Activated CD4-positive, CD25-positive, alpha-beta regulatory T cell (primary cell): ENCODE data around the gene ACE.

ENCODE experiments used
- DNase-seq, 4 experiments: peaks; one replicate each; lab custom pipeline; 2025; lab: John Stamatoyannopoulos, UW

The ACE gene

GRCh38 chr17:63516910-63517824 lies 40.3 kb downstream of the ACE start:
- no peak for DNase-seq

- no peak for DNase-seq
Measured at GRCh38 chr17:63517825-63518534, 41.1 kb downstream of the ACE start.

- no peak for DNase-seq
Measured at GRCh38 chr17:63519116-63519881, 42.4 kb downstream of the ACE start.

GRCh38 chr17:63519972-63520882 lies 43.4 kb downstream of the ACE start:
- DNase-seq = no peak

- DNase-seq = no peak
Measured at GRCh38 chr17:63523253-63523855, 46.5 kb downstream of the ACE start, which contains the start of gene KCNH6. Gene KCNH6 (plus strand): TSS chr17:63523358. CDS start chr17:63523414, 56 bp downstream.

- no peak for DNase-seq
Measured at GRCh38 chr17:63524051-63524450, 47.2 kb downstream of the ACE start.

- DNase-seq = no peak
Measured at GRCh38 chr17:63525190-63525946, 48.5 kb downstream of the ACE start.

GRCh38 chr17:63526861-63527260 lies 50.0 kb downstream of the ACE start:
- DNase-seq = no peak

- DNase-seq = no peak
Measured at GRCh38 chr17:63528183-63528582, 51.3 kb downstream of the ACE start.

- DNase-seq = no peak
Measured at GRCh38 chr17:63529711-63530556, 53.1 kb downstream of the ACE start.

- no peak for DNase-seq
Measured at GRCh38 chr17:63530557-63531021, 53.7 kb downstream of the ACE start.

- DNase-seq = no peak
Measured at GRCh38 chr17:63531022-63531965, 54.4 kb downstream of the ACE start.

- no peak for DNase-seq
Measured at GRCh38 chr17:63533433-63534077, 56.7 kb downstream of the ACE start.

GRCh38 chr17:63534078-63534570 lies 57.3 kb downstream of the ACE start:
- no peak for DNase-seq

- no peak for DNase-seq
Measured at GRCh38 chr17:63534816-63535455, 58.1 kb downstream of the ACE start.

- no peak for DNase-seq
Measured at GRCh38 chr17:63535640-63536039, 58.8 kb downstream of the ACE start.

GRCh38 chr17:63537001-63537400 lies 60.1 kb downstream of the ACE start:
- no peak for DNase-seq
